OCI-LY1 (cell line): Measurements from ENCODE around the gene IQSEC3.
"Not testable (repeated sequence)": the region's sequence is repeated elsewhere in the genome, so short reads cannot be mapped to it uniquely, and the experiment has no call there.

Experiments used
- H2AFZ ChIP-seq: fragments of 200-600 bp; sonication (generic), shearing (Covaris generic); 2 replicates; pipeline ENCODE4 v1.6.0; 2014; ENCODE audit warnings: antibody characterized with exemption, mild to moderate bottlenecking, low read length
- H3F3A ChIP-seq: fragments of 200-600 bp; sonication (generic), shearing (Covaris generic); 2 replicates; pipeline ENCODE4 v1.6.0; 2014; ENCODE audit warnings: mild to moderate bottlenecking, antibody characterized with exemption, low read length, moderate library complexity; ENCODE audit not compliant: insufficient read depth
- H3K27ac ChIP-seq: fragments of 200-600 bp; sonication (generic); 2 replicates; pipeline ENCODE4 v1.5.1; 2014; ENCODE audit warnings: low read length, mixed run types, mild to moderate bottlenecking, low read depth; ENCODE audit not compliant: poor library complexity, severe bottlenecking
- H3K27me3 ChIP-seq: fragments of 200-600 bp; sonication (generic); 2 replicates; pipeline ENCODE4 v1.6.0; 2014; ENCODE audit warnings: antibody characterized with exemption, mild to moderate bottlenecking, low read length, moderate library complexity; ENCODE audit not compliant: insufficient read depth
- H3K36me3 ChIP-seq: fragments of 200-600 bp; sonication (generic); 2 replicates; pipeline ENCODE4 v1.6.1; 2014; ENCODE audit warnings: mild to moderate bottlenecking, antibody characterized with exemption, low read length, moderate library complexity, mixed read lengths; ENCODE audit not compliant: insufficient read depth
- H3K4me1 ChIP-seq: fragments of 200-600 bp; sonication (generic); 2 replicates; pipeline ENCODE4 v1.5.1; 2014; ENCODE audit warnings: mild to moderate bottlenecking, low read length, moderate library complexity; ENCODE audit not compliant: insufficient read depth, severe bottlenecking
- H3K4me2 ChIP-seq: fragments of 200-600 bp; sonication (generic), shearing (Covaris generic); 2 replicates; pipeline ENCODE4 v1.6.1; 2014; ENCODE audit warnings: low read length
- H3K4me3 ChIP-seq: fragments of 200-600 bp; sonication (generic); 2 replicates; pipeline ENCODE4 v1.5.1; 2014; ENCODE audit warnings: low read length, low read depth, mild to moderate bottlenecking, mixed read lengths; ENCODE audit not compliant: poor library complexity, severe bottlenecking
- H3K79me2 ChIP-seq: fragments of 200-600 bp; shearing (Covaris generic); 2 replicates; pipeline ENCODE4 v1.6.1; 2016; ENCODE audit warnings: mixed run types, low read length, mixed read lengths; ENCODE audit not compliant: insufficient read depth
- H3K9ac ChIP-seq: fragments of 200-600 bp; sonication (generic), shearing (Covaris generic); 2 replicates; pipeline ENCODE4 v1.6.1; 2014; ENCODE audit warnings: mild to moderate bottlenecking, low read length, mixed read lengths
- H3K9me2 ChIP-seq: fragments of 200-600 bp; sonication (generic), shearing (Covaris generic); 2 replicates; pipeline ENCODE4 v1.6.1; 2014; ENCODE audit warnings: low read depth, mild to moderate bottlenecking, low read length, mixed read lengths
- H3K9me3 ChIP-seq: fragments of 200-600 bp; shearing (Covaris generic); 2 replicates; pipeline ENCODE4 v1.6.1; 2014; ENCODE audit warnings: low read length, mixed read lengths
- H4K20me1 ChIP-seq: fragments of 200-600 bp; sonication (generic), shearing (Covaris generic); 2 replicates; pipeline ENCODE4 v1.6.0; 2016; ENCODE audit warnings: mild to moderate bottlenecking, low read length; ENCODE audit not compliant: insufficient read depth
- EZH2 ChIP-seq: fragments of 200-600 bp; sonication (generic), shearing (Covaris generic); IDR thresholded peaks from 2 replicates; pipeline ENCODE4 v1.8.0; 2017; ENCODE audit warnings: borderline replicate concordance, mixed run types, mild to moderate bottlenecking, antibody characterized with exemption, low read length, moderate library complexity, mixed read lengths
- TF ChIP-seq, protein P1 (sequence below): fragments of 200-600 bp; sonication (generic), shearing (Covaris generic); IDR thresholded peaks from 2 replicates; pipeline ENCODE4 v1.5.1; 2017; ENCODE audit warnings: mild to moderate bottlenecking, antibody characterized with exemption, low read length, moderate library complexity, mixed read lengths

Gene IQSEC3

GRCh38 chr12:66428-66781 is at the start of gene IQSEC3:
IQSEC3 (plus strand) TSS chr12:66767; CDS start chr12:66883, 116 bp downstream.
- H3K9me3 ChIP-seq, H3K27me3 ChIP-seq, H2AFZ ChIP-seq, H3K4me3 ChIP-seq, H3K36me3 ChIP-seq, H3K9me2 ChIP-seq, H3K27ac ChIP-seq, H3K4me1 ChIP-seq, H3K79me2 ChIP-seq, H3K9ac ChIP-seq, H3F3A ChIP-seq, H3K4me2 ChIP-seq, H4K20me1 ChIP-seq: not testable (repeated sequence)

DNA sequence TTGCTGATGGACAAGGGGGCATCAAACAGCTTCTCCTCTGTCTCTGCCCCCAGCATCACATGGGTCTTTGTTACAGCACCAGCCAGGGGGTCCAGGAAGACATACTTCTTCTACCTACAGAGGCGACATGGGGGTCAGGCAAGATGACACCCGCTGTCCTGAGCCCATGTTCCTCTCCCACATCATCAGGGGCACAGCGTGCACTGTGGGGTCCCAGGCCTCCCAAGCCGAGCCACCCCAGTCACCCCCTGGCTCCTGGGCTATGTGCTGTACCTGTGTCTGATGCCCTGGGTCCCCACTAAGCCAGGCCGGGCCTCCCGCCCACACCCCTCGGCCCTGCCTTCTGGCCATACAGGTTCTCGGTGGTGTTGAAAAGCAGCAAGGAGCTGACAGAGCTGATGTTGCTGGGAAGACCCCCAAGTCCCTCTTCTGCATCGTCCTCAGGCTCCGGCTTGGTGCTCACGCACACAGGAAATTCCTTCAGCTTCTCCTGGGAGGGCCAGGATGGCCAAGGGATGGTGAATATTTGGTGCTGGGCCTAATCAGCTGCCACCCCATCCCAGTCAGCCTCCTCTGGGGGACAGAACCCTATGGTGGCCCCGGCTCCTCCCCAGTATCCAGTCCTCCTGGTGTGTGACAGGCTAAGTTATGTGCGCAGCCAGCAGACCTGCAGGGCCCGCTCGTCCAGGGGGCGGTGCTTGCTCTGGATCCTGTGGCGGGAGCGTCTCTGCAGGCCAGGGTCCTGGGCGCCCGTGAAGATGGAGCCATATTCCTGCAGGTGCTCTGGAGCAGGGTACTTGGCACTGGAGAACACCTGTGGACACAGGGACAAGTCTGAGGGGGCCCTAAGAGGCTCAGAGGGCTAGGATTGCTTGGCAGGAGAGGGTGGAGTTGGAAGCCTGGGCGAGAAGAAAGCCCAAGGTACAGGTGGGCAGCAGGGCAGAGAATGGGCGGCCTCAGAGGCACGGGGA is 48.9 kb upstream of the IQSEC3 start:
- H2AFZ ChIP-seq, H3K79me2 ChIP-seq, H3K27me3 ChIP-seq, H3K9me2 ChIP-seq, H3K9ac ChIP-seq, H3K9me3 ChIP-seq, H4K20me1 ChIP-seq, H3K4me3 ChIP-seq, H3K4me2 ChIP-seq, H3F3A ChIP-seq, H3K27ac ChIP-seq, H3K4me1 ChIP-seq: not testable (repeated sequence)
- peaks cover 14% of the 10 kb centered on the region; the same call in 1 of the 2 replicates for H3K36me3 ChIP-seq

DNA sequence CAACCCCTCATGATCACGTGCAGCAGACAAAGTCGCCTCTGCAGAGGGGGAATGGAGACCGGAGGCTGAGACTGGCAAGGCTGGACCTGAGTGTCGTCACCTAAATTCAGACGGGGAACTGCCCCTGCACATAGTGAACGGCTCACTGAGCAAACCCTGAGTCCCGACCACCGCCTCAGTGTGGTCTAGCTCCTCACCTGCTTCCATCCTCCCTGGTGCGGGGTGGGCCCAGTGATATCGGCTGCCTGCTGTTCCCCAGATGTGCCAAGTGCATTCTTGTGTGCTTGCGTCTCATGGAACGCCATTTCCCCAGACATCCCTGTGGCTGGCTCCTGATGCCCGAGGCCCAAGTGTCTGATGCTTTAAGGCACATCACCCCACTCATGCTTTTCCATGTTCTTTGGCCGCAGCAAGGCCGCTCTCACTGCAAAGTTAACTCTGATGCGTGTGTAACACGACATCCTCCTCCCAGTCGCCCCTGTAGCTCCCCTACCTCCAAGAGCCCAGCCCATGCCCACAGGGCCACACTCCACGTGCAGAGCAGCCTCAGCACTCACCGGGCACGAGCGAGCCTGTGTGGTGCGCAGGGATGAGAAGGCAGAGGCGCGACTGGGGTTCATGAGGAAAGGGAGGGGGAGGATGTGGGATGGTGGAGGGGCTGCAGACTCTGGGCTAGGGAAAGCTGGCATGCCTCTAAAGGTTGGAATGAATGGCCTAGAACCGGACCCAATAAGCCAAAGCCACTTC is 47.6 kb upstream of the IQSEC3 start:
- H3K9ac ChIP-seq, H3K9me2 ChIP-seq, H2AFZ ChIP-seq, H3K27me3 ChIP-seq, H3K27ac ChIP-seq, H3K79me2 ChIP-seq, H3K4me3 ChIP-seq, H3K9me3 ChIP-seq, H3F3A ChIP-seq, H4K20me1 ChIP-seq, H3K4me2 ChIP-seq, H3K4me1 ChIP-seq: not testable (repeated sequence)
- H3K36me3 ChIP-seq: peaks cover 14% of the 10 kb centered on the region; the same call in 1 of the 2 replicates

DNA sequence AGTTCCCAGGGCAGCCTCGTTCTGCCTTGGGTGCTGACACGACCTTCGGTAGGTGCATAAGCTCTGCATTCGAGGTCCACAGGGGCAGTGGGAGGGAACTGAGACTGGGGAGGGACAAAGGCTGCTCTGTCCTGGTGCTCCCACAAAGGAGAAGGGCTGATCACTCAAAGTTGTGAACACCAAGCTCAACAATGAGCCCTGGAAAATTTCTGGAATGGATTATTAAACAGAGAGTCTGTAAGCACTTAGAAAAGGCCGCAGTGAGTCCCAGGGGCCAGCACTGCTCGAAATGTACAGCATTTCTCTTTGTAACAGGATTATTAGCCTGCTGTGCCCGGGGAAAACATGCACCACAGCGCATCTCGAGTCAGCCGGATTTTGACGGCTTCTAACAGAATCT is 46.7 kb upstream of the IQSEC3 start:
- not testable (repeated sequence) for H3K4me1 ChIP-seq, H3K9me3 ChIP-seq, H3K4me3 ChIP-seq, H3F3A ChIP-seq, H3K27me3 ChIP-seq, H3K4me2 ChIP-seq, H3K9ac ChIP-seq, H3K27ac ChIP-seq, H2AFZ ChIP-seq, H3K79me2 ChIP-seq, H4K20me1 ChIP-seq, H3K9me2 ChIP-seq
- H3K36me3 ChIP-seq: peaks cover 14% of the 10 kb centered on the region; the same call in 1 of the 2 replicates

DNA sequence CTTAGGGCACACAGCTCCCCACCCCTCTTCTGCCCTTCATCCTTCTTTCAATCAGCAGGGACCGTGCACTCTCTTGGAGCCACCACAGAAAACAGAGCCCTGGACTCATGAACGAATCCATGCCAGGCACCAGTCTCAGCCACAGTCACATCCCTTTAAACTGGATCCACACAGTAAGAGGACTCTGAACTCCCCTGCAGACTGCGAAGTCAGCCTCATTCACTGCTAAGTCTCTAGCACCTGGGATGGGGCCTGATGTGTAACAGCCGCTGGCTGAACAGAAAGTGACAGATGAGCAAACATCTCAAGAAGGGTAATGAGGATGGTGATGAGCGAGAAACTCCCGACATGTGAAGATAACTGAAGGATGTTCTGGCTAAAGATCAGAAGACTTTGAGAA is 45.8 kb upstream of the IQSEC3 start:
- no peak overlapping the region for H3K4me3 ChIP-seq
- H3K4me1 ChIP-seq: no peaks in the 10 kb centered on the region
- H3K79me2 ChIP-seq: no peaks in the 10 kb centered on the region
- H4K20me1 ChIP-seq: no peaks in the 10 kb centered on the region
- no peak overlapping the region for H3K4me2 ChIP-seq
- H3K9ac ChIP-seq: no peak overlapping the region
- no peaks in the 10 kb centered on the region for H3F3A ChIP-seq
- H2AFZ ChIP-seq: no peak overlapping the region
- no peak overlapping the region for H3K27ac ChIP-seq
- no peaks in the 10 kb centered on the region for H3K9me3 ChIP-seq
- no peak for TF ChIP-seq EZH2
- TF ChIP-seq, protein P1, sequence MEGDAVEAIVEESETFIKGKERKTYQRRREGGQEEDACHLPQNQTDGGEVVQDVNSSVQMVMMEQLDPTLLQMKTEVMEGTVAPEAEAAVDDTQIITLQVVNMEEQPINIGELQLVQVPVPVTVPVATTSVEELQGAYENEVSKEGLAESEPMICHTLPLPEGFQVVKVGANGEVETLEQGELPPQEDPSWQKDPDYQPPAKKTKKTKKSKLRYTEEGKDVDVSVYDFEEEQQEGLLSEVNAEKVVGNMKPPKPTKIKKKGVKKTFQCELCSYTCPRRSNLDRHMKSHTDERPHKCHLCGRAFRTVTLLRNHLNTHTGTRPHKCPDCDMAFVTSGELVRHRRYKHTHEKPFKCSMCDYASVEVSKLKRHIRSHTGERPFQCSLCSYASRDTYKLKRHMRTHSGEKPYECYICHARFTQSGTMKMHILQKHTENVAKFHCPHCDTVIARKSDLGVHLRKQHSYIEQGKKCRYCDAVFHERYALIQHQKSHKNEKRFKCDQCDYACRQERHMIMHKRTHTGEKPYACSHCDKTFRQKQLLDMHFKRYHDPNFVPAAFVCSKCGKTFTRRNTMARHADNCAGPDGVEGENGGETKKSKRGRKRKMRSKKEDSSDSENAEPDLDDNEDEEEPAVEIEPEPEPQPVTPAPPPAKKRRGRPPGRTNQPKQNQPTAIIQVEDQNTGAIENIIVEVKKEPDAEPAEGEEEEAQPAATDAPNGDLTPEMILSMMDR: no peak
- H3K36me3 ChIP-seq: peaks cover 14% of the 10 kb centered on the region; the same call in 1 of the 2 replicates
- no peaks in the 10 kb centered on the region for H3K9me2 ChIP-seq
- H3K27me3 ChIP-seq: no peaks in the 10 kb centered on the region
